Left lung (tissue), 10 donors: ENCODE measurements around the gene TMEM35A. TPM values are rescaled to one million over a fixed set of nuclear protein-coding genes. Genes with fewer than 3 reads are reported as not detected.

Source experiments
- ATAC-seq: fragments of 200-7000 bp; cut with Tn5 transposase; one replicate; pipeline ENCODE4 v1.9.1; 2020; ENCODE audit warnings: moderate library complexity
- DNase-seq, 4 donors: peaks; one replicate each; pipeline ENCODE4 v3.0.0-alpha.2; 2013 to 2020
- H3K27ac ChIP-seq, 2 donors: fragments of 200-600 bp; sonication (generic) in 1 of 2; one replicate each; pipeline versions ENCODE4 v1.5.0 to v1.8.0; 2020 to 2021
- H3K27me3 ChIP-seq, 2 donors: fragments of 200-600 bp; sonication (generic) in 1 of 2; one replicate each; pipeline versions ENCODE4 v1.5.0 to v1.8.0; 2020 to 2021
- H3K36me3 ChIP-seq, 2 donors: fragments of 200-600 bp; sonication (generic) in 1 of 2; one replicate each; pipeline versions ENCODE4 v1.5.0 to v1.8.0; 2020 to 2021
- H3K4me1 ChIP-seq, 2 donors: fragments of 200-600 bp; one replicate each; pipeline ENCODE4 v1.8.0; 2021
- H3K4me3 ChIP-seq, 2 donors: fragments of 200-600 bp; sonication (generic) in 1 of 2; one replicate each; pipeline versions ENCODE4 v1.5.0 to v1.8.0; 2020 to 2021; ENCODE audit warnings: mild to moderate bottlenecking in 1 of 2
- H3K9me3 ChIP-seq, 2 donors: fragments of 200-600 bp; sonication (generic) in 1 of 2; one replicate each; pipeline versions ENCODE4 v1.5.0 to v1.8.0; 2020 to 2021
- intact Hi-C, 2 donors: fragments of 100-400 bp; cut with DNase I; formaldehyde crosslinking; loops; one replicate each; pipeline versions ENCODE4 v1.11.2 to v1.14.2; 2022
- polyA plus RNA-seq, 6 donors: library from polyadenylated mRNA; unstranded; fragments of 120-200 nt; gene quantifications; one replicate each; pipeline ENCODE4 v1.2.1, GENCODE V29; 2013; ENCODE audit not compliant: insufficient read length in 6 of 6
- total RNA-seq, 2 donors: library from RNA; stranded (reverse); fragmentation: NEBNext Ultra II Directional; extraction: Animal tissue kit (Norgen Biotek cat#: 25700); gene quantifications; one replicate each; pipeline ENCODE4 v1.2.1, GENCODE V29; 2021
- TF ChIP-seq, protein P1 (sequence below), 2 donors: fragments of 200-600 bp; sonication (generic) in 1 of 2; IDR thresholded peaks; one replicate each; pipeline versions ENCODE4 v1.5.0 to v1.8.0; 2021; ENCODE audit warnings: antibody characterized with exemption in 2 of 2
- donor health status: DM: no; HTN: yes; CAD: no.
- donor health status: DM: no; HTN: no; CAD: no.

Gene TMEM35A
- total and polyA plus RNA-seq, 8 donors = 1.2 to 17.0 (median 12.2) TPM

DNA sequence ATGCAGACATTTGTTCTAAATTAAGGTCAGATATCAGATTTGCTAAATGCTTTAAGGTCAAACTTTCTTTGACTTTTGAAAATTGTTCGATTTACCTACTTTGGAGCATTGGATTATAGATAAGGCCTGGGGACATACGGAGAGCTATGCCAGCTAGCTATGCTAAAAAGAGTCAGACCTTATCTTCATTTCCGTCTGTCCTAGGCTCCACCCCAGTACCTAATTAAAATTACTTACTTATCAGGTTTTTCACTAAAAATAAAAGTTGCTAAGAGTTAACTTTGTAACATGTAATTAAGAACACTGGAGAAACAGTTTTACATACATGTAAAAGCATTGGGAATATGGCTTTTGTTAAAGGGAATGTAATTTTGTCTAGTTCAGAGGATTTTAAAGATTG lies 7.1 kb upstream of the TMEM35A start:
- ATAC-seq = no peak
- H3K4me3 ChIP-seq = no peak overlapping the region
- TF ChIP-seq, protein P1, sequence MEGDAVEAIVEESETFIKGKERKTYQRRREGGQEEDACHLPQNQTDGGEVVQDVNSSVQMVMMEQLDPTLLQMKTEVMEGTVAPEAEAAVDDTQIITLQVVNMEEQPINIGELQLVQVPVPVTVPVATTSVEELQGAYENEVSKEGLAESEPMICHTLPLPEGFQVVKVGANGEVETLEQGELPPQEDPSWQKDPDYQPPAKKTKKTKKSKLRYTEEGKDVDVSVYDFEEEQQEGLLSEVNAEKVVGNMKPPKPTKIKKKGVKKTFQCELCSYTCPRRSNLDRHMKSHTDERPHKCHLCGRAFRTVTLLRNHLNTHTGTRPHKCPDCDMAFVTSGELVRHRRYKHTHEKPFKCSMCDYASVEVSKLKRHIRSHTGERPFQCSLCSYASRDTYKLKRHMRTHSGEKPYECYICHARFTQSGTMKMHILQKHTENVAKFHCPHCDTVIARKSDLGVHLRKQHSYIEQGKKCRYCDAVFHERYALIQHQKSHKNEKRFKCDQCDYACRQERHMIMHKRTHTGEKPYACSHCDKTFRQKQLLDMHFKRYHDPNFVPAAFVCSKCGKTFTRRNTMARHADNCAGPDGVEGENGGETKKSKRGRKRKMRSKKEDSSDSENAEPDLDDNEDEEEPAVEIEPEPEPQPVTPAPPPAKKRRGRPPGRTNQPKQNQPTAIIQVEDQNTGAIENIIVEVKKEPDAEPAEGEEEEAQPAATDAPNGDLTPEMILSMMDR (IDR thresholded peaks at IDR 0.05) = no peak
- H3K4me1 ChIP-seq = no peaks in the 10 kb centered on the region
- no peak for DNase-seq
- intact Hi-C loops = no loop called here
- no peaks in the 10 kb centered on the region for H3K27me3 ChIP-seq
- H3K9me3 ChIP-seq = no peaks in the 10 kb centered on the region
- no peaks in the 10 kb centered on the region for H3K36me3 ChIP-seq
- no peak overlapping the region for H3K27ac ChIP-seq

DNA sequence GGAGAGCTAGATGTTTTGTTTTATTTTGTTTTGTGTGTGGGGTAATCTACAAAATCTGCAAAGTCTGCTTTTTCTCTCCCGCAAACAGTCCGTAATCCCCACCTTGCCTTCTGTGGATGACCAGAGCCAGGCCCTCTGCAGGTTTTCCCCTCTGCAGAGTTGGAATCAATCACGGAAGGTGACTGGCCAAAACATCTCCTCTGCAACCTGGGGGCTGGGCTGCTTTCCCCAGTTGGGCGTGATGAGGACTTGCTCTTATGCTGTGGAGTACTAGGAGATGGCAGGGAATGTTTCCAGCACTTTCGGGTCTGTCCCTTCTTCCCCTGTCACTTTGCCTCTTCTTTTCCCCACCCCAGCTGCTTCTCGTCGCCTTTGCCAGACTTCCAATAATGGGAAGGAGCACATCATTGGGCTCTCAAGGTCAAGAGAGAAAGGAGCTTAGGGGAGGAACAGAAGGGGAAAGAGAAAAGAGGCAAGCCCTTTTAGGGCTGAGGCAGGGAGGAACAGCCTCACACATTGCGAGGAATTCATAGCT lies 1.1 kb downstream of the TMEM35A start:
- no peaks in the 10 kb centered on the region for H3K27me3 ChIP-seq
- H3K4me1 ChIP-seq = no peaks in the 10 kb centered on the region
- TF ChIP-seq, protein P1 (IDR thresholded peaks at IDR 0.05) = no peak
- intact Hi-C loops = no loop called here
- no peak overlapping the region for H3K27ac ChIP-seq
- no peaks in the 10 kb centered on the region for H3K9me3 ChIP-seq
- DNase-seq (no peak), ATAC-seq (no peak)
- H3K36me3 ChIP-seq = no peaks in the 10 kb centered on the region
- H3K4me3 ChIP-seq = no peak overlapping the region

DNA sequence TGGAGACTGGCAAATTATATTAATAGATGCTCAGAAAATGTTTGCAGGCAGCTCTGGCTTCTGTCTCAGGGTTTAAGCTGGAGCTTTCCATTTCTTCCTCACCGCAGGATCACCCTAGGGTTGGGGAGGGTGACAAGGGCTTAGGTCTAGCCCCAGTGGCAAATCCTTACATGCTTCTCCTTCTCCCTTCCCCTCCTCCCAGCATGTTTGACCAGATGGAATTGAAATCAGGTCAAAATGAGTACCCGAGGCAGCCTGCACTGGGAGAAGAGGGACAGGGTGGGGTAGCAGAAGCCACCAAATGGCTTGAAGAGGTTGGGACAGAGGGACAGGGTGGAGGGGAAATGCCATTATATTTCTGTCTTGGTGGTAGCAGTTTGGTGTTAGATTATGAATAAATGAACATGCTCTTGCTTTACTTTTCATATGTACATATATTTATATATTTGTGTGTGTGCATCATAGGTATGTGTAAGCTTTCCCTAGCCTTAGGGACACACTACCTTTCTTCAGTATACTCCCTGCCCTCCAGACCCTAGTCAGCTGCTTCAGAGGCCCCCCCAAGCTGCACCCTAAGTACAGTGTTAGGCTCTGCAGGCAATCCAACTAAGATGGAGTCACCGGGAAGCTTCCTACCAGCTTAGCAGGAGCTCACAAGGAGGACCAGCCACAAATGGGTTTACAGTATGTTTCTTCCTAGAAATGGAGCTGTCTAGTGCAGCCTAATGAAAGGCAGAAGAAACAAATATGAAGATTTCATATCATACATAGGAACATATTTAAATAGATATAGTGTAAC lies 1.8 kb downstream of the TMEM35A start:
- Histone ChIP-seq H3K27me3 (no peaks in the 10 kb centered on the region), H3K27ac (no peak overlapping the region), H3K36me3 (no peaks in the 10 kb centered on the region), H3K4me3 (no peak overlapping the region), H3K4me1 (no peaks in the 10 kb centered on the region), H3K9me3 (no peaks in the 10 kb centered on the region)
- ATAC-seq (no peak), DNase-seq (no peak)
- TF ChIP-seq, protein P1 (IDR thresholded peaks at IDR 0.05) = no peak
- intact Hi-C loops = no loop called here

DNA sequence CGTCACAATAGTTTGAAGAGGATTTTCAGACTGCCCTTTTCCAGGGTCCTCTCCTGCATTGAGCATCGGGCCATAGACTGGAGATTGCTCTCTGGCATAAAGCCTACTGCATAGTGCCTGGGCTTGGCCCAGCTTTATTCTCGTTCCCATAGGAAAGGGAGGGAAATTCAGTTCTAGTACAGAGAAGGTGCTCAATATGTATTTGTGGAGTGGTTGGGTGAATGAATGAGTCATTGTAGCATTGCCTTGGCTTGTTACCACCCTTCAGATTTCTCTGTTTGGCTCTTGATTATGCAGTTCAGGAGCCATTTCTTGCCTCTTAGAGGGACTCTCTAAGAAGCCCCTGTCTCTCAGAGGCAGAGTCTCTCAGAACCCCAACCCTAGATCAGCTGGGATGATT lies 2.6 kb downstream of the TMEM35A start:
- no peaks in the 10 kb centered on the region for H3K4me1 ChIP-seq
- intact Hi-C loops = no loop called here
- H3K27me3 ChIP-seq = no peaks in the 10 kb centered on the region

DNA sequence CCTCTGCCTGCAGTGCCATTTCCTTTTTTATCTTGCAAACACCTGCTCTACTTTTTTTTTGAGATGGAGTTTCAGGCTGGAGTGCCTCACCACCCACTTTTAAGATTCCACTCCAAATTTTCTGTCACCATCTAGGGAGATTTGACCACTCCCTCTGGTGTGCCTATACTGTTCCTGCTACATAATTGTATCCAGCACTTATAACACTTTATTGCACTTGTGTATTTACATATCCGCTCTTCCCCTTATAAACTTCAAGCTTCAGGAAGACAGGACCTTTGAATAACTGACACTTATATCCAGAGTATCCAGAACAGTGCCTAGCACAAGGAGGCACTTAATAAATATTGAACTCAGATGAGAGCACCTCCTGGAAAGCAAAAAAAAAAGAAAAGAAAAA lies 13.1 kb downstream of the TMEM35A start:
- Histone ChIP-seq H3K27ac (no peak overlapping the region), H3K9me3 (no peaks in the 10 kb centered on the region), H3K27me3 (no peaks in the 10 kb centered on the region), H3K4me3 (no peak overlapping the region), H3K36me3 (no peaks in the 10 kb centered on the region), H3K4me1 (no peaks in the 10 kb centered on the region)
- TF ChIP-seq, protein P1 (IDR thresholded peaks at IDR 0.05) = no peak
- ATAC-seq = no peak
- intact Hi-C loops = no loop called here
- DNase-seq = no peak

More for the DNA sequence above, 2.6 kb downstream of the TMEM35A start:
- H3K36me3 ChIP-seq = no peaks in the 10 kb centered on the region
- DNase-seq = no peak
- H3K9me3 ChIP-seq = no peaks in the 10 kb centered on the region
- no peak overlapping the region for H3K4me3 ChIP-seq
- no peak overlapping the region for H3K27ac ChIP-seq
- no peak for ATAC-seq
- TF ChIP-seq, protein P1 (IDR thresholded peaks at IDR 0.05) = no peak
